ENCODE results near the gene DARS1.

GRCh38 chr2:135974036-135974435 lies 11.4 kb downstream of the DARS1 start:
- TF ChIP-seq CTCF (IDR thresholded peaks at IDR 0.05; ENCODE audit: insufficient read depth, low read length, poor library complexity, severe bottlenecking) (no peak), EZH2phosphoT487 (conservative IDR thresholded peaks at IDR 0.05; ENCODE audit: low read length) (no peak)

Measured in SU-DHL-6 (cell line).